Uterus (tissue), 4 donors: Measurements from ENCODE around the gene SORT1. TPM values are rescaled to one million over a fixed set of nuclear protein-coding genes. Genes with fewer than 3 reads are reported as not detected.

Experiments
- DNase-seq, 2 donors: peaks; one replicate each; pipeline ENCODE4 v3.0.0-alpha.2; 2019 to 2020
- H3K27ac ChIP-seq, 2 donors: fragments of 200-600 bp; sonication (generic); 1 replicate in 1 of 2; 2 replicates in 1 of 2; pipeline ENCODE4 v1.5.1; 2016 to 2018
- H3K27me3 ChIP-seq, 2 donors: fragments of 200-600 bp; sonication (generic); one replicate each; pipeline ENCODE4 v1.5.1; 2018 to 2019; ENCODE audit warnings: control low read depth in 1 of 2
- H3K36me3 ChIP-seq, 2 donors: fragments of 200-600 bp; sonication (generic); one replicate each; pipeline ENCODE4 v1.5.1; 2019; ENCODE audit warnings: control low read depth in 1 of 2
- H3K4me1 ChIP-seq, 2 donors: fragments of 200-600 bp; sonication (generic); one replicate each; pipeline ENCODE4 v1.5.1; 2018 to 2019; ENCODE audit warnings: control low read depth in 1 of 2
- H3K4me3 ChIP-seq, 2 donors: fragments of 200-600 bp; sonication (generic); 1 replicate in 1 of 2; 2 replicates in 1 of 2; pipeline ENCODE4 v1.5.1; 2018 to 2019; ENCODE audit warnings: mild to moderate bottlenecking in 1 of 2
- H3K9me3 ChIP-seq, 2 donors: fragments of 200-600 bp; sonication (generic); one replicate each; pipeline ENCODE4 v1.5.1; 2019; ENCODE audit warnings: control low read depth in 1 of 2
- POLR2A ChIP-seq, 2 donors: fragments of 450-650 bp; IDR thresholded peaks; one replicate each; pipeline ENCODE4 v1.6.1; 2016; ENCODE audit warnings: antibody characterized with exemption in 2 of 2, mild to moderate bottlenecking in 1 of 2, moderate library complexity in 1 of 2
- intact Hi-C: fragments of 100-400 bp; cut with DNase I; formaldehyde crosslinking; loops from one replicate; pipeline ENCODE4 v1.15.1; 2023; ENCODE audit warnings: low total_unique reads
- total RNA-seq, 4 donors: library from RNA; depleted of rRNA in 3 of 4; stranded (reverse); fragments of >200 nt in 3 of 4; gene quantifications; one replicate each; pipeline versions ENCODE4 v1.1.0 to v1.2.4, GENCODE V29; 2014 to 2023
- TF ChIP-seq, protein P1 (sequence below), 4 experiments: fragments of 200-600 bp in 2 of 4; fragments of 450-650 bp in 2 of 4; sonication (generic) in 2 of 4; IDR thresholded peaks; one replicate each; pipeline ENCODE4 v1.5.1; 2016 to 2019; ENCODE audit warnings: antibody characterized with exemption in 4 of 4, mild to moderate bottlenecking in 2 of 4, moderate library complexity in 1 of 4
- donor health status: DM: yes; HTN: yes; CAD: no.

SORT1 gene
- total RNA-seq, 4 donors from 2014 or later, result 20.2 to 43.4 (median 27.9) TPM

GRCh38 chr1:109263234-109263596, 134.5 kb downstream of the SORT1 start:
- Histone ChIP-seq H3K27ac (no peak overlapping the region), H3K27me3 (no peaks in the 10 kb centered on the region), H3K4me1 (no peaks in the 10 kb centered on the region), H3K9me3 (no peaks in the 10 kb centered on the region), H3K4me3 (no peak overlapping the region), H3K36me3 (no peaks in the 10 kb centered on the region)
- no peak for TF ChIP-seq POLR2A (IDR thresholded peaks at IDR 0.05)
- TF ChIP-seq, protein P1, sequence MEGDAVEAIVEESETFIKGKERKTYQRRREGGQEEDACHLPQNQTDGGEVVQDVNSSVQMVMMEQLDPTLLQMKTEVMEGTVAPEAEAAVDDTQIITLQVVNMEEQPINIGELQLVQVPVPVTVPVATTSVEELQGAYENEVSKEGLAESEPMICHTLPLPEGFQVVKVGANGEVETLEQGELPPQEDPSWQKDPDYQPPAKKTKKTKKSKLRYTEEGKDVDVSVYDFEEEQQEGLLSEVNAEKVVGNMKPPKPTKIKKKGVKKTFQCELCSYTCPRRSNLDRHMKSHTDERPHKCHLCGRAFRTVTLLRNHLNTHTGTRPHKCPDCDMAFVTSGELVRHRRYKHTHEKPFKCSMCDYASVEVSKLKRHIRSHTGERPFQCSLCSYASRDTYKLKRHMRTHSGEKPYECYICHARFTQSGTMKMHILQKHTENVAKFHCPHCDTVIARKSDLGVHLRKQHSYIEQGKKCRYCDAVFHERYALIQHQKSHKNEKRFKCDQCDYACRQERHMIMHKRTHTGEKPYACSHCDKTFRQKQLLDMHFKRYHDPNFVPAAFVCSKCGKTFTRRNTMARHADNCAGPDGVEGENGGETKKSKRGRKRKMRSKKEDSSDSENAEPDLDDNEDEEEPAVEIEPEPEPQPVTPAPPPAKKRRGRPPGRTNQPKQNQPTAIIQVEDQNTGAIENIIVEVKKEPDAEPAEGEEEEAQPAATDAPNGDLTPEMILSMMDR (IDR thresholded peaks at IDR 0.05), result no peak
- intact Hi-C loops, result no loop called here
- DNase-seq, result no peak

DNA sequence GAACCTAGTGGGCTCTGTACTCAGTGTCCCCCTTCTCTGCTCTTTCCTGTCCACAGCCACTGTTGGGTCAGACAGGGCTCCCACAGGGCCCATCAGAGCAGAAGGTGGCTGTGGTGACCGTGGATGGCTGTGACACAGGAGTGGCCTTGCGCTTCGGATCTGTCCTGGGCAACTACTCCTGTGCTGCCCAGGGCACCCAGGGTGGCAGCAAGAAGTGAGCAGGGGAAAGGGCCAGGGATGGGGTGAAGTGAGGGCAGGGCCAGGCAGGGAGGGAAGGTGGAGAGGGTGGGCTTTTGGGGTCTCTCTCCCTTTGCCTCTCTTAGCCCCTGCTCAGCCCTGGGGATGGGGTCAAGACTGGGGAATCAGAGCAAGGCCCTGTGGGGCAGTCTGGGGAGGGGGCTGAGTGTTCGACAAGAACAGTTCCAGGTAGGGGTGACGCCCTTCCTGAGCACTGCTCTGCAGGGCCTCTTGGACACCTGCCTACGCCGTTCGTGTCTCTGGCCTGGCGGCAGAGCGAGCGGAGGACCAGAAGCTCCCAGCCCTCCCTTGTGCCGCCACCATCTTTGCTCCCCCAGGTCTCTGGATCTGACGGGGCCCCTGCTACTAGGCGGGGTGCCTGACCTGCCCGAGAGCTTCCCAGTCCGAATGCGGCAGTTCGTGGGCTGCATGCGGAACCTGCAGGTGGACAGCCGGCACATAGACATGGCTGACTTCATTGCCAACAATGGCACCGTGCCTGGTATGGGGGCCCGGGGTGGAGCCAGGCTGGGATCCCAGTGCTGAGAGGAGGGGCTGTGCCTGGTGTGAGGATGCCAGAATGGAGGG, 135.3 kb downstream of the SORT1 start:
- TF ChIP-seq POLR2A (IDR thresholded peaks at IDR 0.05), result no peak
- TF ChIP-seq, protein P1 (IDR thresholded peaks at IDR 0.05), result no peak
- Histone ChIP-seq H3K4me1 (no peaks in the 10 kb centered on the region), H3K9me3 (no peaks in the 10 kb centered on the region), H3K27me3 (no peaks in the 10 kb centered on the region), H3K36me3 (no peaks in the 10 kb centered on the region), H3K4me3 (no peak overlapping the region), H3K27ac (no peak overlapping the region)
- DNase-seq, result no peak
- intact Hi-C loops, result no loop called here

GRCh38 chr1:109261578-109261977, 136.1 kb downstream of the SORT1 start:
- Histone ChIP-seq H3K36me3 (no peaks in the 10 kb centered on the region), H3K27ac (no peak overlapping the region), H3K4me1 (no peaks in the 10 kb centered on the region), H3K4me3 (no peak overlapping the region), H3K27me3 (no peaks in the 10 kb centered on the region), H3K9me3 (no peaks in the 10 kb centered on the region)
- TF ChIP-seq, protein P1 (IDR thresholded peaks at IDR 0.05), result no peak
- no peak for TF ChIP-seq POLR2A (IDR thresholded peaks at IDR 0.05)
- no peak for DNase-seq
- intact Hi-C loops, result no loop called here

- Histone ChIP-seq H3K9me3 (no peaks in the 10 kb centered on the region), H3K4me1 (no peaks in the 10 kb centered on the region), H3K4me3 (no peak overlapping the region), H3K27me3 (no peaks in the 10 kb centered on the region), H3K27ac (no peak overlapping the region), H3K36me3 (no peaks in the 10 kb centered on the region)
- no peak for TF ChIP-seq POLR2A (IDR thresholded peaks at IDR 0.05)
- TF ChIP-seq, protein P1 (IDR thresholded peaks at IDR 0.05), result no peak
- no peak for DNase-seq
- intact Hi-C loops, result no loop called here
Measured at GRCh38 chr1:109261006-109261405, 136.7 kb downstream of the SORT1 start.

GRCh38 chr1:109259674-109260557, 137.8 kb downstream of the SORT1 start:
- H3K9me3 ChIP-seq, result no peaks in the 10 kb centered on the region
- H3K27me3 ChIP-seq, result no peaks in the 10 kb centered on the region
- no peaks in the 10 kb centered on the region for H3K36me3 ChIP-seq
- H3K4me3 ChIP-seq, result no peak overlapping the region
- no peak for DNase-seq
- H3K27ac ChIP-seq, result no peak overlapping the region
- TF ChIP-seq, protein P1 (IDR thresholded peaks at IDR 0.05), result no peak
- TF ChIP-seq POLR2A (IDR thresholded peaks at IDR 0.05), result no peak
- peaks cover 0 to under 1% of the 10 kb centered on the region in 2 donors for H3K4me1 ChIP-seq
- intact Hi-C loops, result no loop called here
